Measurements from ENCODE around the gene SLC6A18. TPM values are rescaled to one million over a fixed set of nuclear protein-coding genes. Genes with fewer than 3 reads are reported as not detected.

SLC6A18 gene
- total RNA-seq, 4 donors from 2014 or later = not detected

GRCh38 chr5:1190278-1190677 is 34.9 kb upstream of the SLC6A18 start:
- no peak overlapping the region for H3K27ac ChIP-seq
- H3K4me1 ChIP-seq = peaks cover 0 to 6% of the 10 kb centered on the region in 2 donors
- DNase-seq = no peak
- WGBS, 2 donors = 52 to 55% methylated on average over 12 of the region's 12 CpGs
- H3K9me3 ChIP-seq = no peaks in the 10 kb centered on the region
- H3K36me3 ChIP-seq = no peaks in the 10 kb centered on the region
- no peak overlapping the region for H3K4me3 ChIP-seq (replicated peaks in 1 of 3)
- intact Hi-C loops (cut with DNase I) = no loop called here
- TF ChIP-seq POLR2A (IDR thresholded peaks at IDR 0.05) = no peak
- TF ChIP-seq, protein P1, sequence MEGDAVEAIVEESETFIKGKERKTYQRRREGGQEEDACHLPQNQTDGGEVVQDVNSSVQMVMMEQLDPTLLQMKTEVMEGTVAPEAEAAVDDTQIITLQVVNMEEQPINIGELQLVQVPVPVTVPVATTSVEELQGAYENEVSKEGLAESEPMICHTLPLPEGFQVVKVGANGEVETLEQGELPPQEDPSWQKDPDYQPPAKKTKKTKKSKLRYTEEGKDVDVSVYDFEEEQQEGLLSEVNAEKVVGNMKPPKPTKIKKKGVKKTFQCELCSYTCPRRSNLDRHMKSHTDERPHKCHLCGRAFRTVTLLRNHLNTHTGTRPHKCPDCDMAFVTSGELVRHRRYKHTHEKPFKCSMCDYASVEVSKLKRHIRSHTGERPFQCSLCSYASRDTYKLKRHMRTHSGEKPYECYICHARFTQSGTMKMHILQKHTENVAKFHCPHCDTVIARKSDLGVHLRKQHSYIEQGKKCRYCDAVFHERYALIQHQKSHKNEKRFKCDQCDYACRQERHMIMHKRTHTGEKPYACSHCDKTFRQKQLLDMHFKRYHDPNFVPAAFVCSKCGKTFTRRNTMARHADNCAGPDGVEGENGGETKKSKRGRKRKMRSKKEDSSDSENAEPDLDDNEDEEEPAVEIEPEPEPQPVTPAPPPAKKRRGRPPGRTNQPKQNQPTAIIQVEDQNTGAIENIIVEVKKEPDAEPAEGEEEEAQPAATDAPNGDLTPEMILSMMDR (IDR thresholded peaks at IDR 0.05) = no peak
- no peaks in the 10 kb centered on the region for H3K27me3 ChIP-seq

DNA sequence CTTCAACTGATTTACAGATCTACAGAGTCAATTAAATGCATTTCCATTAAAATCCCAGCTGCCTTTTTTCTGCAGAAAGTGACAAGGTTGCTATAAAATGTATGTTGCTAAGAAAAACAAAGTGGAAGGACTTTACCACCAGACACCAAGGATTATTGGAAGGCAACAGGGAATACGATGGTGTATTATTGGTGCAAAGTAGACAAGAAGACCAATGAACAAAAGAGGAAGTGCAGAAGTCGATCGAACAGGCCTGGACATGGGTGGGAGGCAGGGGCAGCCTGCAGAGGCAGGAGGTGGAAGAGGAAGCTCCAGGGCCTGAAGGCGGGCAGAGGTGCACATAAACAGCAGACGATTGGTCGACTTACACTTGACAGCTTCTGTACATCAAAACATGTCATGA is 34.3 kb upstream of the SLC6A18 start:
- TF ChIP-seq, protein P1 (IDR thresholded peaks at IDR 0.05) = no peak
- no peak for TF ChIP-seq POLR2A (IDR thresholded peaks at IDR 0.05)
- no peak overlapping the region for H3K4me3 ChIP-seq (replicated peaks in 1 of 3)
- DNase-seq = no peak
- H3K9me3 ChIP-seq = no peaks in the 10 kb centered on the region
- no peaks in the 10 kb centered on the region for H3K36me3 ChIP-seq
- intact Hi-C loops (cut with DNase I) = no loop called here
- no peak overlapping the region for H3K27ac ChIP-seq
- no peaks in the 10 kb centered on the region for H3K27me3 ChIP-seq
- H3K4me1 ChIP-seq = peaks cover 0 to 2% of the 10 kb centered on the region in 2 donors
- 39 to 40% methylated on average over 6 of the region's 6 CpGs for WGBS, 2 donors

GRCh38 chr5:1192971-1193590 is 32.1 kb upstream of the SLC6A18 start:
- H3K9me3 ChIP-seq = no peaks in the 10 kb centered on the region
- WGBS, 2 donors = 69 to 75% methylated on average over 17 to 18 of the region's 18 CpGs
- no peaks in the 10 kb centered on the region for H3K36me3 ChIP-seq
- H3K27me3 ChIP-seq = no peaks in the 10 kb centered on the region
- no peak overlapping the region for H3K27ac ChIP-seq
- H3K4me1 ChIP-seq = no peaks in the 10 kb centered on the region
- no peak for DNase-seq
- TF ChIP-seq POLR2A (IDR thresholded peaks at IDR 0.05) = no peak
- TF ChIP-seq, protein P1 (IDR thresholded peaks at IDR 0.05) = no peak
- H3K4me3 ChIP-seq (replicated peaks in 1 of 3) = no peak overlapping the region
- intact Hi-C loops (cut with DNase I) = no loop called here

DNA sequence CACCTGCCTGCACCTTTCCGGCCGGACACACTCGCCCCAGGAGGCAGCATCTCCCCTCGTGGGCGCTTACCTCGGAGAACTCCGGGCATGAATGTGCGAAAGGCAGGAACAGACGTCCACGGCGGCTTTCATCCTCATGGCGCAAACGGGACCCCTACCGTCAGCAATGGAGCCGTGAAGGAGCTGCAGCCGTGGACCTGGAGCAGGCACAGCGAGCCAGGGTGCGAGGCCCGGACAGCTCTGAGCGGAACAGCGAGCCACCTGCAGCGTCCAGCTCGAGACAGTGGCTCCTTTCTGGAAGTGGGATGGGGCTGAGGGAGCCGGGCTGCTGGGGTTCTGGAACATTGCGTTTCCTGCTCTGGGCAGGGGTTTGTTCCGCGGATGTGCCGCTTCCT is 31.6 kb upstream of the SLC6A18 start:
- Histone ChIP-seq H3K27ac (no peak overlapping the region), H3K27me3 (no peaks in the 10 kb centered on the region), H3K4me3 (replicated peaks in 1 of 3) (no peak overlapping the region), H3K36me3 (no peaks in the 10 kb centered on the region), H3K9me3 (no peaks in the 10 kb centered on the region), H3K4me1 (no peaks in the 10 kb centered on the region)
- intact Hi-C loops (cut with DNase I) = no loop called here
- TF ChIP-seq, protein P1 (IDR thresholded peaks at IDR 0.05) = no peak
- no peak for TF ChIP-seq POLR2A (IDR thresholded peaks at IDR 0.05)
- WGBS, 2 donors = 73 to 84% methylated on average over 18 to 28 of the region's 28 CpGs
- no peak for DNase-seq

DNA sequence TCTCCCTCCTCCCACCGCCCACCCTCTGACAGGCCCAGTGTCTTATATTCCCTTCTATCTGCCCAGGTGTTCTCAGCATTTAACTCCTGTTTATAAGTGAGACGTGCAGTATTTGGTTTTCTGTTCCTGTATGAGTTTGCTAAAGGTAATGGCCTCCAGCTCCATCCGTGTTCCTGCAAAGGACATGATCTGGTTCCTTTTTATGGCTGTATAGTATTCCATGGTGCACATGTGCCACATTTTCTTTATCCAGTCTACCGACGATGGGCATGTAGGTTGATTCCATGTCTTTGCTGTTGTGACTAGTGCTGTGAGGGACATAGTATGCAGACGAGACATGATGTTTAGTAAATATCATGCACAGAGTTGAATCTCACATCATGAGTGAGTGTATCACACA is 30.8 kb upstream of the SLC6A18 start:
- H3K36me3 ChIP-seq = no peaks in the 10 kb centered on the region
- H3K27ac ChIP-seq = no peak overlapping the region
- no peaks in the 10 kb centered on the region for H3K9me3 ChIP-seq
- no peaks in the 10 kb centered on the region for H3K27me3 ChIP-seq
- DNase-seq = no peak
- intact Hi-C loops (cut with DNase I) = no loop called here
- 87 to 92% methylated on average over 6 of the region's 6 CpGs for WGBS, 2 donors
- H3K4me1 ChIP-seq = no peaks in the 10 kb centered on the region
- H3K4me3 ChIP-seq (replicated peaks in 1 of 3) = no peak overlapping the region
- no peak for TF ChIP-seq POLR2A (IDR thresholded peaks at IDR 0.05)
- TF ChIP-seq, protein P1 (IDR thresholded peaks at IDR 0.05) = no peak

Data from thyroid gland (tissue), 4 donors.